HepG2 (cell line): Measurements from ENCODE around the gene SMARCC1.

Source experiments
- FOXA1 ChIP-seq, 2 experiments: fragments of 450-650 bp in 1 of 2; sonication (generic) in 1 of 2; formaldehyde crosslinking in 1 of 2; IDR thresholded peaks; 2 replicates each; pipeline versions ENCODE4 v1.4.0 to v1.6.1; 2016 to 2020; ENCODE audit warnings: missing genetic modification reagents in 1 of 2
- FOXM1 ChIP-seq: sonication (generic); formaldehyde crosslinking; IDR thresholded peaks from 2 replicates; pipeline ENCODE4 v1.5.0; 2020; ENCODE audit warnings: missing genetic modification reagents
- ZNF484 ChIP-seq: sonication (generic); formaldehyde crosslinking; IDR thresholded peaks from 2 replicates; pipeline ENCODE4 v1.5.1; 2020; ENCODE audit warnings: mild to moderate bottlenecking, low read depth, missing genetic modification reagents, borderline replicate concordance
- TF ChIP-seq, protein P1 (sequence below): IDR thresholded peaks from 2 replicates; pipeline ENCODE4 v1.6.1; 2016; ENCODE audit warnings: missing biosample characterization, missing genetic modification reagents, low read depth
- TF ChIP-seq, protein P2 (sequence below): sonication (generic); formaldehyde crosslinking; IDR thresholded peaks from 2 replicates; pipeline ENCODE4 v1.5.0; 2020; ENCODE audit warnings: mild to moderate bottlenecking, missing genetic modification reagents, moderate library complexity

DNA sequence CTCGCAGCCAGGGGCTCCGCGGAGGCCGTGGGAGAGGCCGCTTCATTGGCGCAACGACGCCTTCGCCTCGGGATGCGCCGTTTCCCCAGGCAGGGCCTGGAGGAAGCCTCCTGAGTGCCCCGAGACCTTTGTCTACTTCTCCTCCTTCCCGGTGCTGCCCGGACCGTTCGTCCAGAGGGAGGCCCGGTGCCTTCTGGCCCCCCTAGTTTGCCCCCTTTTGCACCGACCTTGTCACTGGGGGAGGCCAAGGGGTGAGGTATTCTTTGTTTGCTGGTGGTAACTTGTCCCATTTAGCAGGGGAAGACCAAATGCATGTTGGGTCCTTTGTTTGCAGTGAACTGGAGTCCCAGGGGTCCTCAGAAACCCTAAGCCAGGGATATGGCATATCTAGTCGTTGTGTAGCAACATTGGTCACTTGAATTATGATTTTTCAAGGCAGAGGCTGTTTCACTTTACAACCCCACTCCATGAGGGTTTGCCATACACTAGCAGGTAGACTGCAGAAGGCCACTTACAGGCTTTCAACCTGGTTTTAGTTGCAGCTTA, 21.9 kb upstream of the SMARCC1 start:
- no peak for TF ChIP-seq FOXA1 (IDR thresholded peaks at IDR 0.05)
- no peak for TF ChIP-seq FOXA1 (CRISPR knock-in tag; IDR thresholded peaks at IDR 0.05)
- TF ChIP-seq ZNF484 (CRISPR knock-in tag): no peak
- TF ChIP-seq, protein P1, sequence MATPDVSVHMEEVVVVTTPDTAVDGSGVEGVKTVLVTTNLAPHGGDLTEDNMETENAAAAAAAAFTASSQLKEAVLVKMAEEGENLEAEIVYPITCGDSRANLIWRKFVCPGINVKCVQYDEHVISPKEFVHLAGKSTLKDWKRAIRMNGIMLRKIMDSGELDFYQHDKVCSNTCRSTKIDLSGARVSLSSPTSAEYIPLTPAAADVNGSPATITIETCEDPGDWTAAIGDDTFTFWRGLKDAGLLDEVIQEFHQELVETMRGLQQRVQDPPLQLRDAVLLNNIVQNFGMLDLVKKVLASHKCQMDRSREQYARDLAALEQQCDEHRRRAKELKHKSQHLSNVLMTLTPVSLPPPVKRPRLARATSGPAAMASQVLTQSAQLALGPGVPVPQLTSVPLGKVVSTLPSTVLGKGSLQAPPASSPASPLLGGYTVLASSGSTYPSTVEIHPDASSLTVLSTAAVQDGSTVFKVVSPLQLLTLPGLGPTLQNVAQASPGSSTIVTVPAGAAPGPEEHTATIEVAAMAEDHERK (CRISPR knock-in tag): no peak
- TF ChIP-seq, protein P2, sequence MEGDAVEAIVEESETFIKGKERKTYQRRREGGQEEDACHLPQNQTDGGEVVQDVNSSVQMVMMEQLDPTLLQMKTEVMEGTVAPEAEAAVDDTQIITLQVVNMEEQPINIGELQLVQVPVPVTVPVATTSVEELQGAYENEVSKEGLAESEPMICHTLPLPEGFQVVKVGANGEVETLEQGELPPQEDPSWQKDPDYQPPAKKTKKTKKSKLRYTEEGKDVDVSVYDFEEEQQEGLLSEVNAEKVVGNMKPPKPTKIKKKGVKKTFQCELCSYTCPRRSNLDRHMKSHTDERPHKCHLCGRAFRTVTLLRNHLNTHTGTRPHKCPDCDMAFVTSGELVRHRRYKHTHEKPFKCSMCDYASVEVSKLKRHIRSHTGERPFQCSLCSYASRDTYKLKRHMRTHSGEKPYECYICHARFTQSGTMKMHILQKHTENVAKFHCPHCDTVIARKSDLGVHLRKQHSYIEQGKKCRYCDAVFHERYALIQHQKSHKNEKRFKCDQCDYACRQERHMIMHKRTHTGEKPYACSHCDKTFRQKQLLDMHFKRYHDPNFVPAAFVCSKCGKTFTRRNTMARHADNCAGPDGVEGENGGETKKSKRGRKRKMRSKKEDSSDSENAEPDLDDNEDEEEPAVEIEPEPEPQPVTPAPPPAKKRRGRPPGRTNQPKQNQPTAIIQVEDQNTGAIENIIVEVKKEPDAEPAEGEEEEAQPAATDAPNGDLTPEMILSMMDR (CRISPR knock-in tag): no peak
- no peak for TF ChIP-seq FOXM1 (CRISPR knock-in tag)
